NCI-H748 (cell line): Measurements from ENCODE around the gene ANKRD33.

Source experiments
- DNase-seq: peaks from one replicate; lab custom pipeline; 2025; ENCODE audit not compliant: unreplicated experiment; lab: John Stamatoyannopoulos, UW

The ANKRD33 gene

DNA sequence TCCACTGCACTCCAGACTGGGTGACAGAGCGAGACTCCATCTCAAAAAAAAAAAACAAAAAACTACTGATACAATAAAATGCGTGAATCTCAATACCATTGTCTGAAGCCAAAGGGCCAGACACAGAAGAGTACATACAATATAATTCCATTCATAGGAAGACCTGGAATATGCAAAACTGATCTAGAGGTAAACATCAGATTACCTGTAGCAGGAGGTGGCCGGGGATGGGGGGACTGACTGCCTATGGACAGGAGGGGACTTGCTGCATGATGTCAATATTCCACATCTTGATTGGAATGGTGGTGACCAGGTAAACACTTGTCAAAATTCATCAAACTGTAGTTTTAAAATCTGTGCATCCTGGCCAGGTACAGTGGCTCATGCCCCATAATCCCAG lies 26.9 kb upstream of the ANKRD33 start:
- no peak for DNase-seq

DNA sequence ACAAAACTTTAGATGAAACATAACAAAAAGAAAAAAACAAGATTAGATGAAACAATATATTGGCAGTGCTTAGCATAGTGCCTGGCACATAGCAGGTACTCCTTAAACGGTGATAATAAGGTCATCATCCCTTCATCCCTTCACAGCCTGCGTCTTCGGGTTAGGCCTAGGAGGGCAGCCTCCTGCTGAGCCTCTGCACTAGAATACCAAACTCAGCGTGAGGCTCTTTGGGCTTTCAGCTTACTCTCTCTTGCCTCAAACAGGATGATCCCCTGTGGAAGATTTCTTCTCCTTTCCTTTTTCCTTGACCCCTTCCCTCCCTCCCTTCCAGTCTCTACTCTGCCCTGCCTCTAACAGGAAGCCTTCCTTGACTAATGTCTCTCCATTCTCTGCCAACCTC lies 25.0 kb upstream of the ANKRD33 start:
- no peak for DNase-seq

- DNase-seq = no peak
Observed at GRCh38 chr12:51863363-51863932, 24.5 kb upstream of the ANKRD33 start.

DNA sequence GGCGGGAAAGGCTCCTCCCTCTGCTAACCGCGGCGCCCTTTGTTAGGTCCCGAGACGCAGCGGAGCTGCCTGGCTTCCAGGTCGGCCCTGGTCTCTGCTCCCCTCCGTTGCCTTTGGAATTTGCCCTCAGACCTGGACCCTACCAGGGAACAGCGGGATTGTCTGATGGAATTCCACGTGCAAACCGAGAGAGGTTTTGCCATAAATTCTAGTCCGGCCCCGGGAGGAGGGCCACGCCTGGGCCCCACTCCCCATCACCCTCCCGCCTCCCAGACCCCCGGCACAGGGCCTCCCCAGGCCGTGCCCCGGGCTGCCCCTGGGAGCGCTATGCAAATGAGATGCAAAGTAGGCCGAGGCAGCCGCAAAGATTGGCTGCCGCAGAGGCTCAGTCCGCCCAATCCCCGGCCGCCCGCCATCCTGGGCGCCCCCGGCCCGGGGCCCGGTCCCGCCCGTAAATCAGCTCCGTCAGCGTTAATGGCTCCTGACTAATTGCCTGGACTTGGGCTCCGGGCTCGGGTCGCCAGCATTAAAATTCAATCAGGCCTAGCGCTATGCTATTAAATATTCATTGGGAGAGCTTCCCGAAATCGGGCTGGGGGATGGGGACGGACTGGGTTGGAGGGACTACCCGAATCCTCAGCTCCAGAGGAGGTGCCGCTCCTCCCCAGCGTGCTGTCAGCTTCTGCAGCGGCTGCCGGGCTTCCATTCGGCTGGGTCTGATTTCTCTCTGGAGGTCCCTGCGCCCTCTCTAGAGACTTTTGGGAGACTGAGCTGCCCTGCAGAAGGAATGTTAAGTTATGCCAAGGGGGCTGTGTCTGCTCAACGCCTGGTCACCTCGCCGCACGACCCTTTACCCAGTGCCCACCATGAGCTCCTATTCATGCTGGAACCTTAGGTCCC lies 23.7 kb upstream of the ANKRD33 start:
- no peak for DNase-seq

GRCh38 chr12:51864833-51865670 lies 22.9 kb upstream of the ANKRD33 start:
- no peak for DNase-seq

DNA sequence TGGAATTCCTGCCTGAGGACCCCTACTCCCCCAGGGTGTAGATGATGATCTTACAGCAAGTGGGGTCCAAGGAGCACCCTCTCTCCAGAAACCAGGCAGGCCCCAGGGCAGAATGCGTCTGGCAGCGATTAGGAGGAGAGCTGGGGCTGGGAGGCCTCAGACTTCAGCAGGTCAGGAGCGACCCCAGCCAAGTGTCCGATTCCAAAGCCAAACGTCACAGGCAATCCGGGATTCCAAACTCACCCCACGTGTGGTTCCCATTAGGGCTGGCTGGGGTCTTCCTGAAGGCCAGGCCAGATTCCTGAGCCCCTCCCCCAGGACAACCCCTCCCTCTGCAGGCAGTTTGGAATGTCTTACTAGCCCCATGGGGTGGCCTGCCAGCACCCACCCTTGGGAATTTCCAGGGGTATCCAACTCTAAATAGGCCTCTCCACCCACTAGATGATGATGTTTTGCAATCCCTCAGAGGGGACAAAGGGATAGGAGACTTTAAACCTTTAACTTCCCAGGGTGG lies 22.1 kb upstream of the ANKRD33 start:
- no peak for DNase-seq

DNA sequence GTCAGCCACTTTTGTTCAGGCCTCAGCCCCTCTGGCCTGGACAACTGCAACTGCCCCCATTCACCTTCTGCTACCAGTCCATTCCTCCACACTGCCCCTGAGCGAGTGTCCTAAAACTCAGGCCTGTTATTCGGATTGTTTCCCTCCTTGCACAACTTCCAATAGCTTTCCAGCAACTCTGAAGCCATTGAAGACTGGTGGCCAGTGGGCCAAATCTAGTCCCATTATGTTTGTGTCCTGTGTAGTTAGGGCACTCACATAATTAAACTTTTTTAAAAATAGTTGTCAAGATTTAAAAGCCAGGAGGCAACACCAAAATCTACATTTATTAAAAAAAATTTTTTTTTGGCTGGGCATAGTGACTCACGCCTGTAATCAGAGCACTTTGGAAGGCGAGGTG lies 21.6 kb upstream of the ANKRD33 start:
- DNase-seq = no peak

- peak; percentile 16 for DNase-seq
Observed at GRCh38 chr12:51866762-51867161, 21.1 kb upstream of the ANKRD33 start.

- DNase-seq = no peak
Observed at GRCh38 chr12:51867371-51867770, 20.5 kb upstream of the ANKRD33 start.

GRCh38 chr12:51867796-51868428 lies 20.0 kb upstream of the ANKRD33 start:
- DNase-seq = no peak

- DNase-seq = peak; percentile 60
Observed at GRCh38 chr12:51868821-51869495, 18.9 kb upstream of the ANKRD33 start.

DNA sequence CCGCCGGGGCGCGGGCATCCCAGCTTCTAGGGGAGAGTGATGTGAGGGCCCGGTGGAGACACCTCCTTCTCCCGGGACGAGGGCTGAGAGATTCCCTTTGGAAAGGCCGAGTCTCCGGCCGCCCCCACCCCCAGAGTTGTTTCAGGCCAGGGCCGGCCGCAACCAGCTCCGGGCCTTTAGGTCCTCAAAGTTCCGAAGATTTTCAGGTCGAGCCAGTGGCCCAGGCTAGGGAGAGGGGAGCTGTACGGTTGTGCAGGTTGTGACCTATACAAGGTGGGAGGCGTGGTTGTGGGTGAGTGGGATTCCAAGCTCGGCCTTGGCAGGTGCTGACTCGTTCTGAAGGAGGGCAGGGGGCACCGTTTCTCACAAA lies 18.4 kb upstream of the ANKRD33 start:
- no peak for DNase-seq

DNA sequence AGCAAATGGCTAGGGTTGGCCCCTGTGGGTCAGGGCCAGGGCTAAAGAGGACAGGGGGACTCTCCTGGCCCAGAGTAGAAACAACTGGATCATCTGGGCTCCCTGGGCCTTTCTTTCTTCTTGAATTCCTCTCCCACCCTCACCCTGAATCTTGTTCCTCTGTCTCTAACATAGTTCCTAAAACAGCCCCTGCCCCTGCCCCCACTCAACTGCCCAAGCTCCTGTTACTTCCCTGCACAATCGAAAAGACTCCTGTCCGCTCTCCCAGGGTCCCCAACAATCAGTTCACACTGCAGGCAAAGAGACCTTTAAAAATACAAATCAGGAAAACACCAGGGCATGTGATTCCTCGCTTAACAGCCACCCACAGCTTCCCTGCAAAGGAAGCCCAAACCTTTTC lies 18.0 kb upstream of the ANKRD33 start:
- DNase-seq = no peak

- no peak for DNase-seq
Observed at GRCh38 chr12:51870504-51870903, 17.4 kb upstream of the ANKRD33 start.

DNA sequence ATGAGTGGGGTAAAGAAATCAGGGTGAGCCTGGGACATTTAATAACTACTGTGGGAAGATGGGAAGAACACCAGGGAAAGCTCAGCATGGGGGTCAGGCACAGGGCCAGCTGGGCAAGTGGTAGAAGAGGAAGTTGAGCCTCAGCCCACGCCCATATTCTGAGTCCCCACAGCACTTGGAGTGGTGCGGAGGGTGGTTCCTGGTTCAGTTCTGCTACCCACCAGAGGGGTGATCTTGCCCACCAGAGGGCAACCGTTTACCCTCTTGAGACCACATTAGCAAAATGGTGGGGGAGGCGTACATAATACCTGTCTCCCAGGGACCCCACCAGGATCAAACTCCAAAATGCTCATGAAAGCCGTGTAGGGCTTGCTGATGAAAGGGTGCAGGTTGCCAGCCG lies 16.8 kb upstream of the ANKRD33 start:
- DNase-seq = no peak

DNA sequence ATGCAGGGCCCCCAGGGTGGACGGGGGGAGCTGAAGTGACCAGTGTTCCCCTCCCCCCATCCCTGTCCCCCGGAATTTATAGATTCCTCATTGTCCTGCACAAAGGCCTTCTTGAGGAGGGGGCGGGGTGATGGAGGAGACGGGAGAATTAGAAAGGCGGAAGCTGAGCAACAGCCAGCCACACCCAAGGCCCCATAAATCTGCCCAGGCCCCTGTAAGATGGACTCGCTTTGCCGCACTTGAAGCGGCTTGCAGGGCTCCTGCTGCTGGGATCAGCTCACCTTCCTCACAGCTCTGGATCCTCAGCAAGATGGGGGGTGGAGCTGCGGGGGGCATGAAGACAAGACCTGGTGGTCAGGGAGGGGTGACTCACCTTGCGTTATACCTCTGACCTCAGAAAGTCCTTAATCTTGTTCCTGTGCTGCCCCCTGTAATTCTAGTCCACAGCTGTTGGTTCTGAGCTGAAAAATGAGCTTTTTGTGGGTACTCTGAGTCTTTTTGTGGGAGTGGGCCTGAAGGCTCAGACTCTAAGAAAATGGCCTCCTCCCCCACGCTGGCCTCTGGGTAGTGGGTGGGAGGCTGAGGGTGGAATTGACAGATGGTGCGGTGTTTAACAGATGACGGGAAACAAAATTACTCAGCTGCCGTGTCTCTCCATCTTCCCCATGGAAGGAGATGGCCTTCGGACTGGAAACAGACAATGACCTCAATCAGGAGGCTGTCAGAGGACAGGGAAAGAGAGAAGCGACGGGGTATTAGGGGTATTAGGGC lies 15.8 kb upstream of the ANKRD33 start:
- no peak for DNase-seq

DNA sequence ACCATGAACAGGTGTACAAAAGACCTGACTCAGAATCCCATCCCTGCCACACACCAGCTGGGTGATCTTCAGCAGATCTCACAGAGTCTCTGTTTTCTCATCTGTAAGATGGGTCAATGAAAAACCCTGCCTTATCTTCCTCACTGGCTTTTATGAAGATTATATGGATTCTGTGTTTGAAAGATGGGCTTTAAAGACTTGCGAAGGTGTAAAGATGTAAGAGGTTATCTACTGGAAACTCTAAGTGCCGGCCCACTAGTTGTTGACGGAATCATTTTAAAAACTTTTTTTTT lies 15.3 kb upstream of the ANKRD33 start:
- no peak for DNase-seq

GRCh38 chr12:51873251-51873994 lies 14.5 kb upstream of the ANKRD33 start:
- DNase-seq = no peak

GRCh38 chr12:51874000-51874399 lies 13.9 kb upstream of the ANKRD33 start:
- DNase-seq = no peak
